Astrocyte of the spinal cord (primary cell): Measurements from ENCODE around the gene RAB6D.
"Not testable (repeated sequence)": the region's sequence is repeated elsewhere in the genome, so short reads cannot be mapped to it uniquely, and the experiment has no call there.

ENCODE experiments used
- DNase-seq: peaks from one replicate; pipeline ENCODE4 v3.0.0; 2011; ENCODE audit warnings: low read depth, low spot score
- H3K4me3 ChIP-seq: 2 replicates; pipeline ENCODE4 v1.5.1; 2011; ENCODE audit warnings: low read depth, mild to moderate bottlenecking, low read length, moderate library complexity
- in situ Hi-C: cut with HindIII; loops from 2 replicates; pipeline ENCODE4 v1.10.0; 2017; ENCODE audit warnings: low sequenced_read_pairs
- TF ChIP-seq, protein P1 (sequence below): IDR thresholded peaks from 2 replicates; pipeline ENCODE4 v1.5.1; 2012; ENCODE audit warnings: low read depth, mild to moderate bottlenecking, low read length, inconsistent platforms

The RAB6D gene

DNA sequence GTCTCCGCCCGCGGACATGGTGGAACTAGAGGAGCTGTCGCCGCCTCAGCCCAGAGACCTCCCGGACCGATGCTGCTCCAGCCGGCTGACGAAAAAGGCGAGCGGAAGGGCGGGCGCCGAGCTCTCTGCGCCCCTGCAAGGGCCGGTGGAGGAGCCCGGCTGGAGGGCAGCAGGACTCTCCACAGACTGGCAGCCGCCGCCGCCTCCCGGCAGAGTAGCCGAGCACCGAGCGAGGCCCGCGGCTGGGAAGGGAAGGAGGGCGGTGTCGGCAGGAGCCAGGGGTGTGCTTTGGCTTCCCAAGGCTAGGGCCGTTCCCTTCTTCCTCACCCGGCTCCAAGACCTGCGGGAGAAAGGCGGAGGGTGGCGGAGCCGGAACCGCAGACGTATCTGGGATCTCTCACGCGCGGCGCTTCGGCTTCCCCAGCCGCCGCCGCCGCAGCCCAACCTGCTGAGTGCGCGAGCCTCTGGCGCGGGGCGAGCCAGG, at the start of gene RAB6D:
TSS of gene RAB6D (minus strand) at position 466 of the 484 bp plus-strand sequence. CDS start at position 18, 448 bp downstream.
- in situ Hi-C loops, result not testable (repeated sequence)
- peak; percentile 8 for DNase-seq
- H3K4me3 ChIP-seq, result peak within 1 kb of the TSS; percentile 20

DNA sequence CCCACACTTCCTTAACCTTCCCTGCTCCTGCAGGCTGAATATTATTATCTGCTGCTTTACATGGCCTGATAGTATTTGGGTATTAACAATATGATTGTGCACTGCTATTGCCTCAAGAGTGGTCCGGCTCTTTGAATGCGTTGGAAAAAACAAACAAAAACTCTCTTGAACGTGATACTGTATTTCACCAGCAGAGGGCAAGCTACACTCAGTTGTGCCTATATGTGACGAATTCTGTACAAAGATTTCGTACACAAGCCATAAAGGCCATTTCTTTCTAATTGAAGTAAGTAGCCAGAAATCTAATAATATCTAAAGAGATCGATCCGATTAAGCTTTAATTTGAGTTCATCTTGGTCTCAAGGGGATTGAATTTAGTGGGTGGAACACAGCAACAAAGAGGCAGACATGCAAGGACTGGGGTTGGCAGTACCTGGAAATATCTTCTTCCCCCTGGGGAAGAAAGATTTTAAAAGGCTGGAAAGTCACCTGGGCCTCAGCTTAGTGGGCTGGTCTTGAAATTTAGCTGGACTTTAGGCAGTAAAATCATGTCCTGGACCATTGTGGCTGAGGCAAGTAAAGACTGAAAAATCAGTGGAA, 49.3 kb upstream of the RAB6D start:
- no peak overlapping the region for H3K4me3 ChIP-seq
- DNase-seq, result peak; percentile 71

DNA sequence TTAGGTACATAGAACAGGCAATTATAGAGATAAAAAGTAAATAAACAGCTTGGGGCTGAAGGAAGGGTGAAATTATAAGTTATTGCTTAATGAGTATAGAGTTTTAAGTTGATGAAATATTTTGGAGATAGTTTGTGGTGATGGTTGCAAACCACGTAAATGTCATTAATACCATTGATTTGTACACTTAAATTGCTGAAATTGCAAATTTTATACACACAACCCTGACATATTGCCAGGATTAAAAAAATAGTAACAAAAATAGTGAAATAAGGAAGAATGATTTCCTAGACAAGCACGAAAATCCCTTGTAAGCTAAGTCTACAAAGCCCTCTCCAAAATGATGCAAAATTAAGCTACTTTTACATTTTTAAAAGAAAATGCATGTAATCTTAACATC, 46.2 kb upstream of the RAB6D start:
- no peak overlapping the region for H3K4me3 ChIP-seq
- TF ChIP-seq, protein P1, sequence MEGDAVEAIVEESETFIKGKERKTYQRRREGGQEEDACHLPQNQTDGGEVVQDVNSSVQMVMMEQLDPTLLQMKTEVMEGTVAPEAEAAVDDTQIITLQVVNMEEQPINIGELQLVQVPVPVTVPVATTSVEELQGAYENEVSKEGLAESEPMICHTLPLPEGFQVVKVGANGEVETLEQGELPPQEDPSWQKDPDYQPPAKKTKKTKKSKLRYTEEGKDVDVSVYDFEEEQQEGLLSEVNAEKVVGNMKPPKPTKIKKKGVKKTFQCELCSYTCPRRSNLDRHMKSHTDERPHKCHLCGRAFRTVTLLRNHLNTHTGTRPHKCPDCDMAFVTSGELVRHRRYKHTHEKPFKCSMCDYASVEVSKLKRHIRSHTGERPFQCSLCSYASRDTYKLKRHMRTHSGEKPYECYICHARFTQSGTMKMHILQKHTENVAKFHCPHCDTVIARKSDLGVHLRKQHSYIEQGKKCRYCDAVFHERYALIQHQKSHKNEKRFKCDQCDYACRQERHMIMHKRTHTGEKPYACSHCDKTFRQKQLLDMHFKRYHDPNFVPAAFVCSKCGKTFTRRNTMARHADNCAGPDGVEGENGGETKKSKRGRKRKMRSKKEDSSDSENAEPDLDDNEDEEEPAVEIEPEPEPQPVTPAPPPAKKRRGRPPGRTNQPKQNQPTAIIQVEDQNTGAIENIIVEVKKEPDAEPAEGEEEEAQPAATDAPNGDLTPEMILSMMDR, result no peak
- in situ Hi-C loops, result no loop called here
- no peak for DNase-seq

More for the DNA sequence above, 49.3 kb upstream of the RAB6D start:
- in situ Hi-C loops, result no loop called here
- TF ChIP-seq, protein P1, result peak; percentile 73

DNA sequence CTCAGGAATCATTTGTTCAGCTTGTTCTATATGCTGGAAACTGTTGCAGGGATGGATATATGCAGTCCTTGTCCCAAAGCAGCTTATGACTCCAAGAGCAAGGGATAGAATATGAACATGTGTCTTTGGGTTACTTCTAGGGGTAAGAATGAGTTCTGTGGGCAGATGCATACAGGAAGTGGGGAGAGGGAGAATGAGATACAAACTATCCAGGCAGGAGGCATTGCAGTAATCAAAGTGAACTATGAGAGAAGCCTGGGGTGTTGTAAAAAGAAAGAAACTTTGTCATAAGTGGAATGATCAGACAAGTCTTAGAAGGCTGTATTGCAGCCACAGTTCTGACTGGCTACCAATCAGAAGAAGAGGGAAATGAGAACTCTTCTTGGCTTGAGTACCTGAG, 44.8 kb upstream of the RAB6D start:
- no peak for DNase-seq
- in situ Hi-C loops, result no loop called here
- no peak overlapping the region for H3K4me3 ChIP-seq
- TF ChIP-seq, protein P1, result no peak

DNA sequence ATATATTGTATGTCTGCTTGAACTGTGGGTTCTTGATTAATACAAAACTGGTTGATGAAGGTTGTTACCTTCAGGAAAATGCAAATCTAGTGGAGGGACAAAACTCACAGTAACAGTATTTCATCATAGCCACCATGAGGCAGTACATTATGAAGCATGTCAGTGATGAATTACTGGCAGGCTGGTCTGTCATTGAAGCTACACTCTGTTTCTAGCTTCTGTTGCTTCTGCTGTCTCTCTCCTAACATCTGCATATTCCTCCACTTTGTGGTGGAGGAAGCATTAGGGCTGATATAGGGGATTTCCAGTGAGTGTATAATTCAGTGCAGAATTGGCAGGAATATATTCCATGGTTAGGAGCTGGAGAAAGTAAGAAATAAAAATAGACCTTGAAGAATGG, 44.2 kb upstream of the RAB6D start:
- no peak overlapping the region for H3K4me3 ChIP-seq
- DNase-seq, result no peak
- in situ Hi-C loops, result no loop called here
- TF ChIP-seq, protein P1, result no peak

DNA sequence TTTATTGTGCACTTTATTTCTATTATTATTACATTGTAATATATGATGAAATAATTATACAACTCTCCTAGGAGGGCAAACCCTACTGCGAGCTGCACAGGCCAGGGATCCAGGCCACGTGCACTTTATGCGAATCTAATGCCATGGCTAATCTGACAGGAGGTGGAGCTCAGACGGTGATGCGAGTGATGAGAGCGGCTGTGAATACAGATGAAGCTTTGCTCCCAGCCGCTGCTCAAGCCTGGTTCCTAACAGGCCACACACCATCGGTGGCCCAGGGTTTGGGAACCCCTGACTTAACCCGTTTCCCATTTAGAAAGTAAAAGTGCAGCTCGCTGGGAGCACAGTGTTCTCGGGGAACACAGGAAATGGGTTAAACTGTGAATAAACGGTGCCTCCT, 40.8 kb upstream of the RAB6D start:
- TF ChIP-seq, protein P1, result no peak
- no peak overlapping the region for H3K4me3 ChIP-seq

DNA sequence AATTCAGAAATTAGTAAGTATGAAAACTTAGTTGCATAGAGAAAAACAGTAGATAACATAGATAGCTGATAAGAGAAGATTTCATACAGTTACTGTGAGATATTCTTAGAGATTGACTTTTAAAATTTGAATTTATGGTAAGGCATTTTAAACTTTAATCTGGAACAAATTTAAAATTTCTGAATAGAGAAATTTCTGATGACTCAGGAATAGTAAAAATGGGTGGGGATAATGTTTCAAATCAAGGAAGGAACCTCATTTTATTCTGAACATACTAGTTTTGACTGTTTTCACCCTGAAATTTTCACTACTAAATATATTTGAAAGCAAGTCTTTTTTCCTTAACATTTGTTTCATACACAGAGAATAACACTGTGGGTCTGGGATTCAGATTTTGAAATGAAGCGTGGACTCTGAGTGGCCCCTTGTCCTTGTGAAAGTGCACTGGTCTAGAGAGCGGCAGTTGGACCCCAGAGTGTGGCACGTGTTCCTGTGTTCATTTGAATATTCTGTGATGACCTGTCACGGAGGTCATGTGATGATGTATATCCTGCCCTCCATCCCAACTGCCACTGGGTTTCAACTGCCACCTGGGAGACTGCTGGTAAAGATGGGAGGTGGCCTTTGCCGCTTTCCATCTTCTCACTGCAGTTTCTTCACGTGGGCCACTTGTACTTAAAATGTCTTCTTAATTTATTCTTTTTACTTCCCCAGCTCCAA, 38.5 kb upstream of the RAB6D start:
- TF ChIP-seq, protein P1, result no peak
- H3K4me3 ChIP-seq, result no peak overlapping the region
- in situ Hi-C loops, result no loop called here
- no peak for DNase-seq

More for the DNA sequence above, 40.8 kb upstream of the RAB6D start:
- no peak for DNase-seq
- in situ Hi-C loops, result no loop called here
